GM13977 (cell line): ENCODE measurements around the gene PABPC1L.

Source experiments
- DNase-seq: peaks from one replicate; pipeline ENCODE4 v3.0.0; 2012; ENCODE audit warnings: low spot score
- CTCF ChIP-seq: IDR thresholded peaks from 2 replicates; pipeline ENCODE4 v1.5.1; 2012; ENCODE audit warnings: mild to moderate bottlenecking, control low read depth; ENCODE audit not compliant: insufficient read depth; ENCODE audit errors: extremely low read depth, missing control alignments
- in situ Hi-C: fragments of 300-500 bp; cut with MboI; formaldehyde crosslinking; loops from one replicate; pipeline ENCODE4 v1.12.0; 2022; ENCODE audit warnings: low sequenced_read_pairs, low pct_unique_long_range_greater_than_20kb, mixed read lengths, inconsistent platforms; ENCODE audit not compliant: unreplicated experiment

Gene PABPC1L

DNA sequence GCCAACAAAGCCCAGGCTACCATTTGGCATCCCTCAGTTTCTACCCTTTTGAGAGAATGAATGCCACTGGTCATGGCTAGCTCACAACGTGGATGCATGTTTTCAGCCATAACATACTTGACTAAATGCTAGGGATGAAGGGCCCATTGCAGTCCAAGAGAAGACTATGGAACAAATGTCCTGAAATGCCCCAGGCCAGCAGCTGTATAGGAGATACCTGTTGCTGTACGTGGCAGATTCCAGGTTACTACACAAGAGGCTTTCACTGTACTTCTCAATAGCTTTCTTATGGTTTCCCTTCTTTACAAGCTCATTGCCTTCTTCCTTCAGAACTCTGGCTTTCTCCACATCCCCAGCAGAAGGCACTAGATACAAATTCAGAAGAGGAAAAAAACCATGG is 38.7 kb downstream of the PABPC1L start:
- in situ Hi-C loops, result no loop called here
- DNase-seq, result no peak
- TF ChIP-seq CTCF, result no peak

GRCh38 chr20:44950368-44950767 is 40.5 kb downstream of the PABPC1L start:
- DNase-seq, result no peak
- in situ Hi-C loops, result no loop called here
- no peak for TF ChIP-seq CTCF

GRCh38 chr20:44952731-44953130 is 42.9 kb downstream of the PABPC1L start:
- DNase-seq, result no peak
- no peak for TF ChIP-seq CTCF
- in situ Hi-C loops, result no loop called here

- in situ Hi-C loops, result no loop called here
- DNase-seq, result no peak
- no peak for TF ChIP-seq CTCF
Observed at GRCh38 chr20:44954211-44954610, 44.4 kb downstream of the PABPC1L start.

DNA sequence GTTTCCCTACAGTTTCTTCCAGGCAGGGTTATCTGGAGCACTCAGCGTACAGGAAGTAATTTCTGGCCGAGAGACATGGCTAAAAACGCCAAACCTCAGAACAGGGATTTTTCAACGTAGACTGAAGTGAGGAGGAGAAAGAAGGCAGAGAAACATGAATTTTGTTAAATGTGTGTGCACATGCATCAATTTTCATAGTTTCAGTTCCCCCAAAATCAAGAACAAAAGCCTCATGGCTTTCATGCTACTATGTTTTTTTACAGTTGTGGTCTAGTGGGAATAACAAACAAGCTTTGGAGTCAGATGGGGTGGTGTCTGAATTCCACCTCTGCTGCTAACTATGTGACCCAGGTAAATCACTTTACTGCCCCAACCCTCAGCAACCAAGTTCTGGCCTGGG is 45.4 kb downstream of the PABPC1L start:
- in situ Hi-C loops, result no loop called here
- no peak for TF ChIP-seq CTCF
- no peak for DNase-seq

- in situ Hi-C loops, result no loop called here
- no peak for DNase-seq
- TF ChIP-seq CTCF, result no peak
Observed at GRCh38 chr20:44956410-44956809, 46.5 kb downstream of the PABPC1L start.

- no peak for DNase-seq
- in situ Hi-C loops, result no loop called here
- no peak for TF ChIP-seq CTCF
Observed at GRCh38 chr20:44958276-44958675, 48.4 kb downstream of the PABPC1L start.
